Natural killer cell (primary cell): ENCODE measurements around the gene CNOT3. TPM values are rescaled to one million over a fixed set of nuclear protein-coding genes. Genes with fewer than 3 reads are reported as not detected.

Experiments
- ATAC-seq, 3 donors: fragments of 150-1000 bp in 2 of 3; fragments of 200-7000 bp in 1 of 3; cut with Tn5 transposase; 1 replicate in 1 of 3; 2 replicates in 2 of 3; pipeline ENCODE4 v1.10.0; 2021; ENCODE audit warnings: mild to moderate bottlenecking in 2 of 3, moderate library complexity in 2 of 3
- DNase-seq, 2 donors: peaks; one replicate each; pipeline versions ENCODE4 v3.0.0 to v3.0.0-alpha.2; 2013 to 2021; ENCODE audit warnings: mixed read lengths in 1 of 2
- H3K27ac ChIP-seq: one replicate; pipeline ENCODE4 v1.5.1; 2013; ENCODE audit warnings: mild to moderate bottlenecking, low read length
- H3K27me3 ChIP-seq: one replicate; pipeline ENCODE4 v1.6.1; 2013; ENCODE audit warnings: low read length; ENCODE audit not compliant: control insufficient read depth, insufficient read depth
- H3K36me3 ChIP-seq: one replicate; pipeline ENCODE4 v1.6.1; 2013; ENCODE audit warnings: low read length; ENCODE audit not compliant: control insufficient read depth, insufficient read depth
- H3K4me1 ChIP-seq: one replicate; pipeline ENCODE4 v1.6.1; 2013; ENCODE audit warnings: low read length; ENCODE audit not compliant: control insufficient read depth, insufficient read depth
- H3K4me3 ChIP-seq: one replicate; pipeline ENCODE4 v1.5.1; 2013; ENCODE audit warnings: low read length
- H3K9me3 ChIP-seq: one replicate; pipeline ENCODE4 v1.6.1; 2013; ENCODE audit warnings: low read length; ENCODE audit not compliant: control insufficient read depth, insufficient read depth
- H3K27ac Mint-ChIP-seq, 2 donors: one replicate each; pipeline ENCODE4 v1.8.0; 2022; ENCODE audit warnings: mild to moderate bottlenecking in 2 of 2, mixed read lengths in 2 of 2, moderate library complexity in 1 of 2
- H3K27me3 Mint-ChIP-seq, 2 donors: one replicate each; pipeline ENCODE4 v1.8.0; 2022; ENCODE audit warnings: low read depth in 2 of 2, mixed read lengths in 2 of 2
- H3K36me3 Mint-ChIP-seq: one replicate; pipeline ENCODE4 v1.8.0; 2022; ENCODE audit warnings: mixed read lengths
- H3K4me1 Mint-ChIP-seq, 2 donors: one replicate each; pipeline ENCODE4 v1.8.0; 2022; ENCODE audit warnings: mixed read lengths in 2 of 2
- H3K4me3 Mint-ChIP-seq: one replicate; pipeline ENCODE4 v1.8.0; 2022; ENCODE audit warnings: mild to moderate bottlenecking, moderate library complexity, mixed read lengths
- H3K9me3 Mint-ChIP-seq, 2 donors: one replicate each; pipeline ENCODE4 v1.8.0; 2022; ENCODE audit warnings: mixed read lengths in 2 of 2
- CTCF ChIP-seq: fragments of 200-600 bp; IDR thresholded peaks from one replicate; pipeline ENCODE4 v1.8.0; 2022; ENCODE audit warnings: antibody characterized with exemption
- WGBS: methylation state at CpG from one replicate; pipeline ENCODE4 v1.1.7; 2013; ENCODE audit warnings: missing lambda C conversion rate; ENCODE audit not compliant: insufficient coverage; 5-methylcytosine and 5-hydroxymethylcytosine counted together
- intact Hi-C: fragments of 100-400 bp; cut with micrococcal nuclease; formaldehyde crosslinking; loops from one replicate; pipeline ENCODE4 v1.14.2; 2022
- total RNA-seq, 4 donors: library from RNA; stranded (reverse); fragments of 120-200 nt in 1 of 4; gene quantifications; one replicate each; pipeline versions ENCODE4 v1.2.3 to v1.2.4, GENCODE V29; 2013 to 2022

CNOT3 gene
- total RNA-seq, 3 donors from 2014 or later (not counting 1 experiment from before 2014, with no cell fraction given) = 46.3 to 73.9 (median 51.7) TPM

DNA sequence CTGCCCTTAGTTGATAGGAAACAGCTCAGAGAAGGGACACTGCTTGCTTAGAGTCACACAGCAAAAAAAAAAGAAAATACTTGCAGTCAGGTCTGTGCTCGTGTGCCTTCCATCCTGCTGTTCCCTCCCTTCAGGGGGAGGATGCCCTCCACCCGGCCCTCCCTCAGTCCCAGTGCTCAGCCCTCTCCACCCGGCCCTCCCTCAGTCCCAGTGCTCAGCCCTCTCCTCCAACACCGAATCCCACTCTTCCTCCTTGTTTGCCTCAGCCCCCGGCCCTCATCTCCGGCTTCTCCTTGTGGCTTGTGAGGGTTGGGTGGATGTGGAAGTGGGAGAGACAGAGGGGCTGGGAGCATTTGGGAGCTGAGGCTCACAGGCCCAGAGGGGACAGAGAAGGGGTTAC, 27.9 kb upstream of the CNOT3 start:
- Mint-ChIP-seq H3K27me3 (no peaks in the 10 kb centered on the region), H3K36me3 (no peaks in the 10 kb centered on the region), H3K4me3 (no peak overlapping the region), H3K4me1 (peaks cover 15 to 26% of the 10 kb centered on the region in 2 donors), H3K9me3 (no peaks in the 10 kb centered on the region), H3K27ac (no peak overlapping the region)
- ATAC-seq (no peak), DNase-seq (no peak)
- Histone ChIP-seq H3K4me1 (peaks cover 9% of the 10 kb centered on the region), H3K9me3 (no peaks in the 10 kb centered on the region), H3K4me3 (no peak overlapping the region), H3K27ac (no peak overlapping the region), H3K27me3 (no peaks in the 10 kb centered on the region), H3K36me3 (peaks cover 46% of the 10 kb centered on the region)
- intact Hi-C loops = no loop called here
- 93% methylated on average over 5 of the region's 6 CpGs for WGBS
- TF ChIP-seq CTCF = no peak

DNA sequence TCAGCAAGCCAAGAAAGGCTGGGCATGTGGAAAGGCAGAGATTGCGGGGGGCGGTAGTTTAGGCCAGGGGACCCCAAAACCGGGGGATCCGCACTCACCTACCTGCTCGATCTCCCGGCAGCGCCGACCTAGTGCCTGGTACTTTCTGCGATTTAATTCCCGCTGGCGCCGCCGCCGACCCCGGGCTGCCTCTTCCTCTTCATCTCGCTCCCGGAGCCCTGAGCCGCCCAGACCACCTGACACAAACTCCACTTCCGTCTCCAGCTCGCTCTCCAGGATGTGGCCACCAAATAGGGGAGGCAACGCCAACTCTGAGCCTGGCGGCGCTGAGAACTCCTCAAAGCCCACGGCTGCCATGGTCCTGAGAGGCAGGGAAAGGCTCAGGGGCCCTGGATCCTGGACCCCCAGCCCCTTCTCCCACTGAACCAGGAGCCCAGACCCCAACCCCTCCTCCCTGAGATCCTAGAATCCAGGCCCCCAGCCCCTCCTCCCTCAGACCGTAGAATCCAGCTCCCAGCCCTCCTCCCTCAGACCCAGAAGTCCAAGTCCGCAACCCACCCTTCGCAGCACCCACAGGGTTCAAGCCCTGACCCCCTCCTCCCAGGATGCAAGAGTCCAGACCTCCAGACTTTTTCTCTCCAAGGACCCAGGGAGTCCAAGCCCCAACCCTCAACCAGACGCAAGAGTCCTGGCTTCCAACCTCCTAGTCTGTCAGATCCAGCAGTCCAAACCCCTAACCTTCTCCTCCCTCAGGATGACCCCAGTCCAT, 23.0 kb upstream of the CNOT3 start:
- Histone ChIP-seq H3K9me3 (no peaks in the 10 kb centered on the region), H3K4me3 (peak overlapping the region; percentile 56), H3K27me3 (no peaks in the 10 kb centered on the region), H3K4me1 (peaks cover 24% of the 10 kb centered on the region), H3K27ac (peak overlapping the region; percentile 67), H3K36me3 (peaks cover 23% of the 10 kb centered on the region)
- no peaks in the 10 kb centered on the region for H3K36me3 Mint-ChIP-seq
- 3% methylated on average over 28 of the region's 28 CpGs for WGBS
- H3K27me3 Mint-ChIP-seq = no peaks in the 10 kb centered on the region
- TF ChIP-seq CTCF = no peak
- H3K9me3 Mint-ChIP-seq = no peaks in the 10 kb centered on the region
- DNase-seq (peak in 1 of 2 donors; percentile 78), ATAC-seq (no peak)
- peak overlapping the region; percentile 92 for H3K4me3 Mint-ChIP-seq
- peaks cover 27 to 44% of the 10 kb centered on the region in 2 donors for H3K4me1 Mint-ChIP-seq
- peak overlapping the region; percentile 87 to 88 for H3K27ac Mint-ChIP-seq
- intact Hi-C loops = loop anchor here (1.0 kb wide), 4 partner anchors 12 to 76 kb away; partner anchors contain the start of genes CNOT3, LENG1 and NDUFA3

GRCh38 chr19:54115109-54116063, 22.2 kb upstream of the CNOT3 start, which contains the start of the genes PRPF31 and TFPT:
PRPF31 (plus strand) TSS chr19:54115754; CDS start chr19:54118279, 2,525 bp downstream.
TFPT (minus strand) TSS chr19:54115657; CDS start chr19:54115269, 388 bp downstream.
- TF ChIP-seq CTCF = no peak
- Histone ChIP-seq H3K36me3 (peaks cover 27% of the 10 kb centered on the region), H3K9me3 (no peaks in the 10 kb centered on the region), H3K27me3 (no peaks in the 10 kb centered on the region), H3K4me1 (peaks cover 24% of the 10 kb centered on the region), H3K4me3 (peak within 1 kb of the TSS; percentile 56), H3K27ac (peak within 1 kb of the TSS; percentile 67)
- peak; percentile 94 to 99 for DNase-seq
- no peaks in the 10 kb centered on the region for H3K27me3 Mint-ChIP-seq
- peak within 1 kb of the TSS; percentile 92 for H3K4me3 Mint-ChIP-seq
- no peaks in the 10 kb centered on the region for H3K9me3 Mint-ChIP-seq
- intact Hi-C loops = loop anchor here (1.0 kb wide), 4 partner anchors 13 to 75 kb away; partner anchors contain the start of genes CNOT3, LENG1 and NDUFA3
- peaks cover 27 to 44% of the 10 kb centered on the region in 2 donors for H3K4me1 Mint-ChIP-seq
- under 1% methylated on average over 60 of the region's 60 CpGs for WGBS
- H3K27ac Mint-ChIP-seq = peak within 1 kb of the TSS; percentile 87 to 88
- peak; percentile 91 to 95 (median 93) for ATAC-seq
- no peaks in the 10 kb centered on the region for H3K36me3 Mint-ChIP-seq
